ENCODE data around the gene SEC14L1.

DNA sequence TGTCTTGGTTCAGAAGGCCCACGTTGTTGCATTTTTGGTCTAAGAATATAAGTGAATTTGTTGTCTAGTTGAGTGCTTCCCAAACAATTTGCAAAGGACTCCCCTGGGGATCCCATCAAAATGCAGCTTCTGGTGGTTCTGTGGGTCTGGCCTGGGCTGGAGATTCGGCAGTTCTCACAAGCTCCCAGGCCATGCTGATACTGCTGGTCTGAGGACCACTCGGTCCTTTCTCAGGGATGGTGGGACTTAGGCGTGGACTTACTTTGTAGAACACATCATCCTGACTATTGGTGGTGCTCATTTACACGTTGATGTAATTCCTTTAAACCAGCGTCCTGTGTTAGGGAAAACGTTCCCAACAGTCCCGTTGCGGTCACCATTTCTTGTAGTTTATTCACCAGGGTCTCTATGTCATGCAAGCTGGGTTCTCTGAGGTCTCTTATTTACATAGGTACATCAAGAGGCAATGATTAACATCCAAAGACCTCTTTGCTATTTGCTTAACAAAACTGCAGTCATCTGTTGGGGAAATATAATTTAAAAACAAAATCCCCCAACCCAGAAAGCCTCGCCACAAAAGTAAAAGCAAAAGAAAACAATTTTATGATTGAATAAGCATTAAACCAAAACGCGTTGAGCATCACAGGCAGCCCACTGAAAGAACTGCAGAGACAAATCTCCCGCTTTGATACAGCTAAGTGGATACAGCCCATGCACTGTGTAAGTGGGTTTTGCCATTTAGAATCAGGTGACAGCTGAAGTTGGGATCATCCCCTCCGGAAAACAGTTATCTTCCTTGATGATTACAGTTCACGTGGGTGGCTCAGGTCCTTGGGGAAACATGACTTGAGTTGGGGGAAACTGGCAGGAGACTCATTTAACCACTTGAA, 39.0 kb upstream of the SEC14L1 start:
- TF ChIP-seq CTCF (IDR thresholded peaks at IDR 0.05) (no peak), POLR2AphosphoS5 (IDR thresholded peaks at IDR 0.05; ENCODE audit: low read depth, low read length) (no peak)
- TF ChIP-seq, protein P1, sequence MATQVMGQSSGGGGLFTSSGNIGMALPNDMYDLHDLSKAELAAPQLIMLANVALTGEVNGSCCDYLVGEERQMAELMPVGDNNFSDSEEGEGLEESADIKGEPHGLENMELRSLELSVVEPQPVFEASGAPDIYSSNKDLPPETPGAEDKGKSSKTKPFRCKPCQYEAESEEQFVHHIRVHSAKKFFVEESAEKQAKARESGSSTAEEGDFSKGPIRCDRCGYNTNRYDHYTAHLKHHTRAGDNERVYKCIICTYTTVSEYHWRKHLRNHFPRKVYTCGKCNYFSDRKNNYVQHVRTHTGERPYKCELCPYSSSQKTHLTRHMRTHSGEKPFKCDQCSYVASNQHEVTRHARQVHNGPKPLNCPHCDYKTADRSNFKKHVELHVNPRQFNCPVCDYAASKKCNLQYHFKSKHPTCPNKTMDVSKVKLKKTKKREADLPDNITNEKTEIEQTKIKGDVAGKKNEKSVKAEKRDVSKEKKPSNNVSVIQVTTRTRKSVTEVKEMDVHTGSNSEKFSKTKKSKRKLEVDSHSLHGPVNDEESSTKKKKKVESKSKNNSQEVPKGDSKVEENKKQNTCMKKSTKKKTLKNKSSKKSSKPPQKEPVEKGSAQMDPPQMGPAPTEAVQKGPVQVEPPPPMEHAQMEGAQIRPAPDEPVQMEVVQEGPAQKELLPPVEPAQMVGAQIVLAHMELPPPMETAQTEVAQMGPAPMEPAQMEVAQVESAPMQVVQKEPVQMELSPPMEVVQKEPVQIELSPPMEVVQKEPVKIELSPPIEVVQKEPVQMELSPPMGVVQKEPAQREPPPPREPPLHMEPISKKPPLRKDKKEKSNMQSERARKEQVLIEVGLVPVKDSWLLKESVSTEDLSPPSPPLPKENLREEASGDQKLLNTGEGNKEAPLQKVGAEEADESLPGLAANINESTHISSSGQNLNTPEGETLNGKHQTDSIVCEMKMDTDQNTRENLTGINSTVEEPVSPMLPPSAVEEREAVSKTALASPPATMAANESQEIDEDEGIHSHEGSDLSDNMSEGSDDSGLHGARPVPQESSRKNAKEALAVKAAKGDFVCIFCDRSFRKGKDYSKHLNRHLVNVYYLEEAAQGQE (IDR thresholded peaks at IDR 0.05; ENCODE audit: insufficient read depth in 1 of 2, low read depth in 2 of 2, low read length in 1 of 2) = no peak
